GM03348 (cell line): ENCODE data around the gene MAFB.

ENCODE experiments used
- DNase-seq: peaks from one replicate; pipeline ENCODE4 v3.0.0; 2012; ENCODE audit warnings: low spot score

The MAFB gene

DNA sequence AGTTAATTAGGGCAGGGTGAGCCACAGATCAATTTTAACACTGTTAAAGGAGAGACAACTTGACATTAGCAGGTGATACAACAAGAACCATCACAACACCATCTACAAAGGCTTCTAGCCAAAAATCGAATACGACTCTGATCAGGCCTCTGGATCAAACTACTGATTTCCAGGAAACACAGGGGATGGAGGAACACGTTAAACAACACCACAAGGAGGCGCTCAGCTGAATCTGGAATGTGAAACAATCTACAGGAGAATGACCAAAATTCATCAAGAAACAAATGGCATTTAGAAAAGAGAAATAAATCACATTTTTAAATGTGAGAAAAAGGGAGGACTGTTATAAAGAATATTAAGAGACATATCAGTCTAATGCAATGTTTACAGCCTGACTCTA, 13.5 kb upstream of the MAFB start:
- no peak for DNase-seq

DNA sequence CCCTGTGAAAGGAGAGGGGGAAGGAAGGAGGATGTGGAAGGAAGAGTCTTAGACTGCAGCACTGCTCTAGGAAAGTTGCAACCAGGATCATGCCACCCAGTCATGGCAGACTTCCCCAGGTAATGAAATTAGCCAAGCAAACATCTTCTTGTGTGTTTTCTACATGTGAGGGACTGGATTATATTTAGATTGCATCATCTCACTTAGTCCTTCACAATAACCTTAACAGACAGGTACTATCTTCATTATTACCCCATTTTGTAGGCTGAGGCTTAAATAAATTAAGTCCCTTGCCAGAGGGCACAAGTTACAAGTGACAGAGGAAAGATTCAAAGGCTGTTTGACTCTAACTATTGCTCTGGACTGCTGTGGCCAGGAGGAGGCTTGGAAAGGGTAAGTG, 9.7 kb upstream of the MAFB start:
- DNase-seq, result no peak

DNA sequence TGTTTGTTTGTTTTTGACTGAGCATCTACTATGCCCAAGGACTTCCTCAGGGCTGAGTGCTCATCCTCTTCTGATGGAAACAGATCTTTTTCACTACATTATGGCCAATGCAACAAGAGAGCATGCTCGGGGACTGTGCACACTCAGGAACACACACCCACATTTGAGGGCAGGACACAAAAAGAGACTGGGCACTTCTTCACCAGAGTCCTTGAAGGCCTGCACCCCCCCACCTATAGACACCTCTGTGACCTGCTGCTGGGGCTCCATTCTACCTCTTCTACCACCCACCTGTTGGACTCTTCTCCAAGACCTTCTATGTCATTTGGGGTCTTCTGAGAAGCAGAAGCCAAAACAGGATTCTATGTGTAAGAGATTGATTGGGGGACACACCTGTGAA, 9.2 kb upstream of the MAFB start:
- DNase-seq, result no peak

DNA sequence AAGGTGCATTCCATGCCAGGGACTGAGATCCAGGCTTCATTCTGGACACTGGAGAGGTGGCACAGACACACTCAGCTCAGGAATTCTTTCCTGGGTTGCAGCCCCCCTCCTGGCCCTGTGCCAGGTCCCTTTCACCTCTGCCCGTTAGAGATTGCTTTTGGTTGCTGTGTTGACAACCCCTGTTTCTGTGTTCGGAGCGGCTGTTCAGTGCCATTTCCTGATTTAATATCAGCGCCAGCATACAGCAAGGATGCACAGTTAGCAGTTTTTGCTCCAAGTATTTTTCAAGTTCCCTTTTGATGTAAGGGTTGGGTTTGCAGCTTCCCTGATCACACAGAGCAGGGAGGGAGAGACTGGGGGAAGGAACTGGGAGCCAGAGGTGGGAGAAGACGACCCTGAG, 8.5 kb upstream of the MAFB start:
- DNase-seq, result no peak

DNA sequence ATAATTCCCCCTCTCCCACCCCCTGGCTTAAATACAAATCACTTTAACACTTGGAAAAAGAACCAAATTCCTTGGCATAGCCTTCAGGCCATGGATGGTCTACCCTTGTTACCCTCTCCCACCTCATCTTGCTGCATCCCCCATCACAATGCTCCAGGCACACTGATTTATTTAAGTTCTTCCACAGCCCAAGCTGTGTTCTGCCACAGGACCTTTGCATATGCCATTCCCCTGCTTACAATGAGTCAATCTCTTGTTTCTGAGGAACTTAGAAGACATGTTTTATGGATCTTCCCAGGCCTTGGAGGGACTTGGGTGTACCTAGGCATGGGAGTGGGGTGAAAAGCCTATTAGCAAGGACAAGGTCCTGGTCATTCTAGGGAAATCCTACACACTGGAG, 6.2 kb upstream of the MAFB start:
- DNase-seq, result no peak

DNA sequence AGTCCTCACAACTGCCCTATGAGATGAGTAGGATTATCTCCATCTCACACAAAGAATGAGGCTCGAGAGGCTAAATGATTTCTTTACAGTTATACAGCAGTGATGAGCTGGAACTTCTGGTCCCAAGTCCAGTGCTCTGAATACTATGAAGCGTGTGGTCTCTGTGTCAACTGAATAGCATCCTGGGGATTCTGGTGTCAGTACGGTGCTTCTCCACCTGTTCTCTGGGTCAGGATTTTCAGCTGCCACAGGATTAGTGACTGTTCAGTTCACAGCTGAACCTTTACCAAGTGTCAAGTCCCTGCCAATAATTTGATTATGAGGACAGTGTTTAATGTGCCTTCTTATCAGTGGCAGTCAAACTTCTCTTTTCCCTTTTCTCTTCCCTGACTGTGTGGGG, 5.2 kb upstream of the MAFB start:
- DNase-seq, result no peak

DNA sequence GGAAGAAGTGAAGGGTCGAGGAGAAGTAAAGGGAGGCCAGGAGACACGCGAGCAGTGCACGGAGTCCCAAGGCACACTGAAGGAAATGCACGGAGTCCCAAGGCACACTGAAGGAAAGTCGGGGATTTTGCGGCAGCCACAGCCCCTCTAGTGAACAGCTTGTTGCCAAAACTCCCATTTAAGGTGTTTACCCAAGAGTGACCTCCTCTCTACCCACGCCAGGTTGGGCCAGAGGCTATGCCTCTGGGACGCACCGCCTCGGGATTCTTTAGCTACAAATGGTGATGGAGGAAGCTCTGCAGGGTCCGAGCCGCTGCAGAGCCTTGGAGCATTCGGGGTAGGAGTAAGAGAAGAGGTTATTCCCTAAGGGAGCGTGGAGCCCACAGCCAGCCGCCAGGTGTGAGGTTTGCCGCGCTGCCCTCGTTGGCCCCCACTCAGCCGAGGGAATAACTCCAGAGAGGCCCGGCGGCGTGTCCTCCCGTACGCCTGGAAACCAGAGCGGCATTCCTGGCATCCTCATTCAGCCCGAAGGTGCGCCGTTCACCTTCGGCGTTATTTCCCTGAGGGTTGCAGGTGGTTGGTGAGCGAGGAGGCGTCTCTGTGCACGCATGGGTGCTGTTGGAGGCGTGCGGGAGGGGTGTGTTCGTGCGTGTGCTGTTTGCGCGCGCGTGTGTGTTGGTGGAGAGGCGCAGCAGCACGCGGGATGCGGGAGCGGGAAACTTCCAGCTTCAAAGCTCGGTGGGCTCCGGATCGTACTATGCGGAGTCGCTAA, 3.4 kb upstream of the MAFB start:
- no peak for DNase-seq

DNA sequence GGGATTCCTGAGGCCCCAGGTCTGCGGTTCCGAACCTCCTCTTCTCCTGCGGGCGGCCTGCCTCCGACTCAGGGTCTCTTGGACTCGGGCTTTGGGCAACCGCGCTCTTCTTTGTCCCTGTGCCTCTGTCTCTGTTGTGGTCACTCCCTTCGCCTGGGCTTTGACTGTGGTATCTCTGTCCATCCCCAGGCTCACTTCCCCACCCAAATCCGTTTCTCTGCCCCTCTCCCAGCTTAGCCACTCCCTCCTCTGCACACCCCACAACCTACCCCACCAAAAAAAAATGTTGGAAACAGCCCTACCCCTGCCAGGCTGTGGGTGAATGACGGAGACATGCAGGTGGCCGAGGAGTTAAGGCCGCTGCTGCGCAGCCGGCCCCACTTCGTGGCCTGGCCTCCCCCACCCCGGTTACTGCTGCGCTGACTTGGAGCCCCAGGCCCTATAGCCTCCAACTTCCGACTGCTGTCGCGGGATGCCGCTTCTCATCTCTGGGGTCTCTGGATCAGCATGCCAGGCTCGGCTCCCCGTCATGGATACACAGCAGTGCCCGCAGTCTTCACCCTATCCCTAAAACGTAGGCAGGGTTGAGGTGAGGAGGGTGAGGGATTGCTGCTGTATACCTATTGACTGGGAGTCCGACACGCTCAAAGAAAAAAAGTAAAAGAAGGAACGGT, 2.7 kb upstream of the MAFB start:
- DNase-seq, result no peak

DNA sequence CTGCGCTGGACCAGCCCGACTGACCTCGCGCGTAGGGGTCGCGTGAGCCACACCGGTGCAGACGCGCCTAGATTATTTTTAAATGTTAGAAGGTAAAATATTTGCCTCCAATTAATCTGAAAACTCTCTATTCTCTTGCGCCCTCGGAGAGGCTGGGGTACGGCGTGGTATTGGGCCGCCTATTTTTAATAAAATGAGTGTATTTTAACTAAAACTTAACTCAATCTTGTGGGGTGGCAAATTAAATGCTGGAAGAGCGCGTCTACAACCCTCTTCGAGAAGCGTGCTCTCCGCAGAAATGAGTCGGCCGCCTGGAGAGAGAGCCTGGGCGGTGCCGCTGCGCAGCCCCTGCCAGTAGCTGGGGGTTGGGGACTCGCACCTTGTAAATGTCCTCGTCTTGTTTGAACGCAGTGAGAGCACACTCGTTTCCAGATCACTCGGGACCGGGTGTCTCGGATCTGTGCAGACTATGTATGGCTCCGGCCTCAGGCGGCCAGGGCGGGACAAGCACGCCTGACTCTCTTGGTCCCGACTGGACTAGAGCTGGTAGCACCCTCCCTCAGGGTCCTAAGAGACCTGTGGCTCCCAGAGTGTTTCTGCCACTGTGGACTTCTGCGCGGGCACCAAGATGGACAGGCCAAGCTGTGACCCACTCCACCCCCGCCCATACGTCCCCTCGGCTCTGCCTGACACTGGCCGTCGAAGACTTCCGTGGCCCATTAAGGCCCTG, 2.0 kb upstream of the MAFB start:
- DNase-seq, result no peak

DNA sequence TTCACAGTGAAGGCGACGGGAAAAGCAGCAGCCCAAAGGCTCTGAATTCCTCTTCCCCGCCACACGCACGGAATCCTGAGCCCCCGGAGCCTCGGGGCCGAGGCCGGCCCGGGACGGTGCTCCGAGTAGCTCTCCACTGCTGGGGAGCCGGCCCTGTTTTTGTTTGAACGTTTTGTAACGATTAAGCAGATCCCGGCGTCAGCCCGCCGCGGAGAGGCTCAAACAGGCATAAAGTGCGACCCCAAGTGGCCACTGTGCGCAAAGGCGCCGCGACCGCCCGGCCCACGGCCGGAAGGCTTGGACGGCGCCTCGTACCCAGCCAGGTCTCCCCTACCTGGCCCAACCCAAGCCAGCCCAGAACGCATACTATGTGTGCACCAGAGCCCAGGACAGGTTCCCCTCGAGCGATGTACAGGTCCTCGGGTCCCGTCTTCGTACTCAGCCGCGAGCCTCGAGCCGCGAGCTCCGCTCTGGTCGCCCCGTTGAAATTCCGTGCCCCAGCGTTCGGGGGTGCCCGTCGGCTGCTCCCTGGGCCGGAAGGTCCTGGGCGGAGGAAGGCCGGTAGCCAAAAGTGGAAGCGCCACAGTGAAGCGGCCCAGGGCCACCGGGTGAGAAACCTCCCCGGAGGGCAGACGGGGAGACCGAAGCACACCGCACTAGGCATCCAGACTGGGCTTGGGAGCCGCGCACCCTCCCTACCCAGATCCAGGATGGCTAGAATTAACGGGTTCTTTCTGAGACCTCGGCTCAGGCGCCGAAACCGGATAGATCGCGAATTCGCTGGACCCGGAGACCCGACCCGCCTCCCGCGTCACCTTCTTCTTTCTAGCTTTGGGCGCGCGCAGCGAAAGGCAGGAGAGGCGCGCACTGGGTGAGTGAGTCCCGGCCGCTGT, 1.2 kb upstream of the MAFB start:
- peak; percentile 93 for DNase-seq

DNA sequence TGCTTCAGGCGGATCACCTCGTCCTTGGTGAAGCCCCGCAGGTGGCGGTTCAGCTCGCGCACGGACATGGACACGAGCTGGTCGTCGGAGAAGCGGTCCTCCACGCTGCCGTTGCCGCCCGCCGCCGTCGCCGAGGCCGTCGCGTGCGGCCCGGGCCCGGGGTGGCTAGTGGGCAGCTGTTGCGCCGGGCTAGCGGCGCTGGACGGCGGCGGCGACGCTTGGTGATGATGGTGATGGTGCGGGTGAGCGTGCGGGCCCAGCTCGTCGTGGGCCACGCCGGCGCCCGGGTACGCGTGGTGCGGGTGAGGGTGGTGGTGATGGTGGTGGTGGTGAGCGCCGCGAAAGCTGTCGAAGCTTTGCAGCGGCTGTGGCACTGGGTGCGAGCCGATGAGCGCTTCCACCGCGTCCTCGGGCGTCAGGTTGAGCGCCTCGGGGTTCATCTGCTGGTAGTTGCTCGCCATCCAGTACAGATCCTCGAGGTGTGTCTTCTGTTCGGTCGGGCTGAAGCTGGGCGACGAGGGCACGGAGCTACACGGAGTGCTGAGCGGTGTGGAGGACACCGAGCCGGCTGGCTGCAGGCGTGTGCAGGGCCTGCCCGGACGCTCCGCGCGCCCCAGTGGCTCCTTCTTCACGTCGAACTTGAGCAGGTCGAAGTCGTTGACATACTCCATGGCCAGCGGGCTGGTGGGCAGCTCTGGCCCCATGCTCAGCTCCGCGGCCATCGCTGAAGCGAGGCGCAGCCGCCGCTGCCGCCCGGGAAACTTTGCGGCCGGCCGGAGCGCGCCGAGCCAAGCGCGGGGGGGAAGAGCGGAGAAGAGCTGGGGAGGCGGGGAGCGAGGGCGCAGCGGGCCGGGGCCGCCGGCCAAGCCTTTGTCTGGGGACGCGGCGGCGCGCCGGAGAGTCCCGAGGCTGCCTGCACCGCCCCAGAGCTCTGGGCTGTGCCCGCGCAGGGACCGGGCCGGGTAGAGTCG, 622 bp downstream of the MAFB start:
- no peak for DNase-seq

DNA sequence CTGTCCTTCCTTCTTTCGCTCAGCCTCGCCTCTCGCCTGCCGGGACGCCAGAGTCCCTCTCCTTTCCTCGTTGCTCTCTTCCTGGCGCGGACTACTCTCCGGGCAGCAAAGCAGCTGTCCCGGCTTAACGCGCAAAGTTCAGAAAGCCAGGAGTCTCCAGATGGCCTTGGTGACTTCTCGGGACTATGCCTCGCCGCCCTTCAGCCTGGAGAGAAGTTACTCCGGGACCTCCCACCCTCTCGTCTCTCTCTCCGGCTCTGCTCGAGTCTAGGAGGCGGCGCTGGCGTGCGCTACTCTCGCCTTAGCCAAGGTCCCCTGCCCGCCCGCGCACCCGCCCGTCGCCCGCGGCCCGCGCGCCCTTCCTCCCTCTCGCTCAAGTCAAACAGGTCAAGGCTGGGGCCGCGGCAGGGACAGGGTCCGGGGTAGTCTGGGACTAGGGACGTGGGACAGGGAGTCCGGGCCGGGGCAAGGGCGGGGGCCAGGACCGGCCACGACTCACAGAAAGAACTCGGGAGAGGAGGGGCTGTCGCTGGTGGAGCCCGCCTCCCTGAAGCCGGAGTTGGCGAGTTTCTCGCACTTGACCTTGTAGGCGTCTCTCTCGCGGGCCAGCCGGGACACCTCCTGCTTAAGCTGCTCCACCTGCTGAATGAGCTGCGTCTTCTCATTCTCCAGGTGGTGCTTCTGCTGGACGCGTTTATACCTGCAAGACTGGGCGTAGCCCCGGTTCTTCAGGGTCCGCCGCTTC, 1.5 kb downstream of the MAFB start:
- peak; percentile 20 for DNase-seq

DNA sequence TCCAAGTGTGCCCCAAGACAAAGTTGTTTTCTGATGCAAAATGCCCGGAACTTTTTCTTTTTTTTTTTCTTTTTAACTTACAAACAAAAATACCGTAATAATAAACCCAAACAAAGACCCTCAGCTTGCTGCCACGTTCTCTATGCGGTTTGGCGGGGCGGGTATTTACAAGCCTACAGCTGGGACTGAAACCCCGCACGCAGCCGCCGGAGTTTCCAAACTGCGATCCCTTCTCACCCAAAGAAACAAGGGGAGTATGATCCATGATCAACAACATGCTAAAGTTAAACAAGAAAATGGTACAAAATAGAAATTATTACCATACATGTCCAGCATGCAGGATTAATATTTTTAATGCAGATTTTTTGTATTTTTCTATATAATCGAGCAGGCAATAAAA, 2.1 kb downstream of the MAFB start:
- DNase-seq, result no peak

DNA sequence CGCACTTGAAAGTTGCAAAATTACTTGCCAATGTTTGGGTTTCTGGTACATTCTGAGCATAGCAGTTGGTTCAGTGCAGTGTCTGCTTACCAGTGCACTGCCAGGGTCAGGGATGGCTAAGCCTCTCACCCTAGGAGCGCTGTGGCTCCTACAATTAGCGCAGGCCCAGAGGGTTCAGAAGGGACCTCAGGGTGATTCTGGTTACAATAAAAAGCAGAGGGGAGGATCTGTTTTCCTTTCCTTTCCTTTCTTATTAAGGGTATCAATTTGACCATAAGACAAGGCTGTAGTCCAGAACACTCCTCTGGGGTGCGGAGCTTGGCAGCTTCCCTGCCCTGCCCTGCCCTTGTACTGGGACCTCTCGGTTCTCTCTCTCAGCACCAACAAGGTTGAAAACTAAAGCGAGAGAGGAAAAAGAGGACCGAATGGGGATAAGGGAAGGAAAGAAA, 2.6 kb downstream of the MAFB start:
- DNase-seq, result no peak

DNA sequence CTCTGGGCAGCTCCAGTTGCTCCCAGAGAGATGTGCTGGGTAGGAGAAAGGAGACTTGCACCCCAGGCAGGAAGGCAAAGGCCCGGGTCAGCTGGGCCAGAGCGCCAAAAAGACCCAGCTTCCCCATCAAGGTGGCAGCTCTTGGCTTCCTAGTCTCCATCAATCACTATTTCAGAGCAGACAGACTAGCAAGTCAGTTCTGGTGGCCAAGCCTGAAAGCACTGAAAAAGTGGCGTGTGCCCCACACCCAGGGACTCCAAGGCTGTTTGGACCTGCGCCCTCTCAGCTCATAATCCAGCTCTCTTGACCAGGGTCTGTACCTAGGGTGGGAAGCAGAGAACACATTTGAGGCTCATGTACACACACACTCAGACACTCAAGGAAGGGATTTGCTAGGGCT, 3.7 kb downstream of the MAFB start:
- no peak for DNase-seq

DNA sequence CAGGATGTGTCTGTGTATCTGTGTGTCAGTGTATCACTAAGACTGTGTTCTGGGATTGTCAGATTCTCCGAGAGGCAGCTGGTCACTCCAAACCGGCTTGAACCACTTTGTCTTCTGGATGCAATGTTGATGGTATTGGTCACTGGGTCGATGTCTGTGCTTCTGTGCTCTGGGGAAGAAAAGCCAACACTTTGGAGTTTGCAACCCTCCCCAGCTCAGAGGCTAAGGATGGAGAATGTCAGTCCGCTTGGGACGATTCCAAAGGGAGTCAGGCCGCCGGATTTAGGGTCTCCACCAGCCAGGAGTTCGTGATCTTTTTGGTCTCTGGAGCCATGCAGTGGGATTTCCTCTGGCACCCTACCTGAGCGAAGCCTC, 5.2 kb downstream of the MAFB start:
- DNase-seq, result no peak

DNA sequence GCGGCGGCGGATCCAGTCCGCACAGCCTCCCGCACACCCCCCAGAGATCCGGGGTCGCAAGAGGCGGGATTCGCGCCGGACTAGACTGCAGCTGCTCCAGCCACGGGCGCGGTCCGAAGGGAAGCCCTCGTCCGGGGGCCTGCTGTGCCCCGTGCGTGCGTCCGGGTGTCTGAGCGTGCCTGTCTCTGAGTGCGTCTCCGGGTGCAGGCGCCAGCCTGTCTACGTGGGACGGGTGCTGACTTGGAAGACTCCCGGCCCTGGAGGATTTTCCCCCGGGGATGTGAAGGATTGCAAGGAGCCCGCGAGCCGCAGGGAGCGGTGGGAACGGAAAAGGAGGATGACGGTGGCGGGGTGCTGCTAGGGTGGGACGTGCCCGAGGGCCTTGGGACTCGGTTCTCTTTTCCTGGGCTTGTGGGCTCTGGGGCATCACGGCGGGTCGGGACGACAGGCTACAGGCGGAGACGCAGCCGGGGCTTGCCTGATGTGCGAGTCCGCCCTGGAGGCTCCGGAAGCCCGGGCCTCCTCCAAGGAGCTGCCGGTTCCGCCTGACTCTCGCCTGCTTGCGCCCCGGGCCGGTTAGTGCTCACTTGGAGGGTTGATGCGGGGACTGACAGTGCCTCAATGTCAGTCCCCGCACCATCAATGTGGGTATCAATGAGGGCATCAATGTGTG, 5.7 kb downstream of the MAFB start:
- DNase-seq, result peak; percentile 47

DNA sequence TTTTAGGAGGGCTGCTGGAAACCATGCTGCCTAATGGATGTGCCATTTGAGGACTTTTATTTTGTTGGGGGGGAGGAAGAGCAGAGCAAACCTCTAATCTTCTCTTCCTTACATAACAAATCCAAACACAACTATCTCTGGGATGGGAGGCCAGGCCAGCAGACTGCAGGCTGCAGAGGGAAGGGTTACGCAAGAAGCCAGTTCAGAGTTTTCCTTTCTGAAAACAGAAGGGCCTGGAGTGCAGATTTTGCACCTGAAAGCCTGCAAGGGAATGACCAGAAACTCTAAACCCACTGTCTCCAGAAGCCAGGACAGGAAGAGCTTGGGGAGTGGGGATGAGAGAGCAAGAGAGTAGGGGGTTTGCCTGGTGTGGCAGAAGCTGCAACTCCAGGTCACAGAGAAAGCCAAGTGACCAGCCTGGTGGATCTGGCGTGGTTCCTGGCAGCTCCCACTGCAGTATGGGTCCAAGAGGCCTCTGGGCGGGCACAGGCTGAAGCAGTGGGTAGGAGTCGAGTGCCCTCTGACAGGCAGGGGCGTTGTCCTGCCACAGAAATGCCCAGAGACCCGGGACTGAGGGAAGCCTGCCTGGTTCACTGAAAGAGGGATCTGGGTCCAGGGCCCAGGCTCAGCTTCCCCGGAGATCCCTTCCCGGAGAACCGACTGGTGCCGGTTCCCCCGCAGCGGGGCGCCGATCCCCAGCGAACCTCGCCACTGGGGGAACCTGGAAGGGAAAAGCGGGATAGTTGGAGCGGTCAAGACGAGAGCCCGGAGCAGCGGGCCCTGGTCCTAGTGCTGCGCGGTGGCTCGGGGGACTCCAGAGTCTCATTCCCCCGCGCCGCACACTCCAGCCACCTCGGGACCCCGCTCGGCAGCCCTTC, 6.7 kb downstream of the MAFB start:
- peak; percentile 34 for DNase-seq

DNA sequence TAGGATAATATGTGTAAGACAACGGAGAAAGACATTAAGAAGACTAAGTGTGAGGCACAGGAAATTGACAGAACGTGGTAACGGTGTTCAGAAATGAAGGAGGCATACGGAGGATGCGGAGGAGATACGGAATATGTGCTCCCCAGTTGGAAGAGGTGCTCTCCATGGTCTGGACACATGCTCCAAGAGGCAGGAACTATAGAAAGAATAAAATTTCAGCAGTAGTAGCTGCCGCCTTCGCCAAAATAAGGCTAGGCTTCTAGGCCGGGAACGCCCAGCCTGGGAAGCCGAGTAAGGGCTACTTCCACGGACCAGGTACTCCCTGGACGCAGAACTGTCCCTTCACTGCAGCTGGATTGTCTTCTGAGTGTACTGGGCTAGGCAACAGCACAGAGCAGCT, 7.4 kb downstream of the MAFB start:
- DNase-seq, result no peak
